Astrocyte (in vitro differentiated cells and primary cell): ENCODE results near the gene TEX19. TPM values are rescaled to one million over a fixed set of nuclear protein-coding genes. Genes with fewer than 3 reads are reported as not detected.

ENCODE experiments used
- DNase-seq: peaks from one replicate; pipeline ENCODE4 v3.0.0-alpha.2; 2010; ENCODE audit warnings: low read depth
- FAIRE-seq: peaks from 2 replicates; lab custom pipeline; 2011; peaks lifted over from hg19 to GRCh38; lab: Jason Lieb, UNC
- H2AFZ ChIP-seq: 2 replicates; pipeline ENCODE4 v1.6.0; 2012; ENCODE audit warnings: low read depth, low read length, inconsistent platforms
- H3K27ac ChIP-seq: 2 replicates; pipeline ENCODE4 v1.5.1; 2011; ENCODE audit warnings: low read depth, low read length, inconsistent platforms
- H3K27me3 ChIP-seq: 2 replicates; pipeline ENCODE4 v1.6.0; 2011; ENCODE audit warnings: low read length, inconsistent platforms; ENCODE audit not compliant: insufficient read depth
- H3K36me3 ChIP-seq: 2 replicates; pipeline ENCODE4 v1.5.1; 2011; ENCODE audit warnings: low read length, inconsistent platforms; ENCODE audit not compliant: insufficient read depth
- H3K4me1 ChIP-seq: 2 replicates; pipeline ENCODE4 v1.5.1; 2011; ENCODE audit warnings: low read length, inconsistent platforms; ENCODE audit not compliant: insufficient read depth
- H3K4me2 ChIP-seq: 2 replicates; pipeline ENCODE4 v1.6.0; 2012; ENCODE audit warnings: low read length, inconsistent platforms
- H3K4me3 ChIP-seq: 2 replicates; pipeline ENCODE4 v1.5.1; 2011; ENCODE audit warnings: low read depth, mild to moderate bottlenecking, low read length, inconsistent platforms; ENCODE audit not compliant: insufficient read depth
- H3K79me2 ChIP-seq: 2 replicates; pipeline ENCODE4 v1.6.0; 2012; ENCODE audit warnings: mild to moderate bottlenecking, low read length, inconsistent platforms; ENCODE audit not compliant: insufficient read depth
- H3K9ac ChIP-seq: 2 replicates; pipeline ENCODE4 v1.6.0; 2012; ENCODE audit warnings: mild to moderate bottlenecking, low read length, inconsistent platforms
- H3K9me3 ChIP-seq: 2 replicates; pipeline ENCODE4 v1.5.1; 2012; ENCODE audit warnings: low read depth, mild to moderate bottlenecking, low read length, inconsistent platforms; ENCODE audit not compliant: insufficient read depth
- H4K20me1 ChIP-seq: 2 replicates; pipeline ENCODE4 v1.6.0; 2012; ENCODE audit warnings: low read length, inconsistent platforms; ENCODE audit not compliant: insufficient read depth
- H3K27ac Mint-ChIP-seq: one replicate; pipeline ENCODE4 v1.8.0; 2021; ENCODE audit warnings: mild to moderate bottlenecking, mixed read lengths; ENCODE audit not compliant: unreplicated experiment
- H3K27me3 Mint-ChIP-seq: one replicate; pipeline ENCODE4 v1.8.0; 2021; ENCODE audit warnings: low read depth, mixed read lengths; ENCODE audit not compliant: unreplicated experiment
- H3K36me3 Mint-ChIP-seq: one replicate; pipeline ENCODE4 v1.8.0; 2021; ENCODE audit warnings: low read depth, mixed read lengths; ENCODE audit not compliant: unreplicated experiment
- H3K4me1 Mint-ChIP-seq: one replicate; pipeline ENCODE4 v1.8.0; 2021; ENCODE audit warnings: low read depth, mixed read lengths; ENCODE audit not compliant: unreplicated experiment
- H3K4me3 Mint-ChIP-seq: one replicate; pipeline ENCODE4 v1.8.0; 2021; ENCODE audit warnings: mild to moderate bottlenecking, moderate library complexity, mixed read lengths; ENCODE audit not compliant: unreplicated experiment
- H3K9me3 Mint-ChIP-seq: one replicate; pipeline ENCODE4 v1.8.0; 2021; ENCODE audit warnings: mild to moderate bottlenecking, mixed read lengths; ENCODE audit not compliant: unreplicated experiment
- EZH2 ChIP-seq: IDR thresholded peaks from 2 replicates; pipeline ENCODE4 v1.6.1; 2012; ENCODE audit warnings: mild to moderate bottlenecking, low read length, inconsistent platforms; ENCODE audit not compliant: insufficient read depth
- total RNA-seq: library from RNA; stranded (reverse); gene quantifications from 2 replicates; pipeline ENCODE4 v1.2.1, GENCODE V29; 2021
- TF ChIP-seq, protein P1 (sequence below): IDR thresholded peaks from 2 replicates; pipeline ENCODE4 v1.5.1; 2011; ENCODE audit warnings: low read depth, mild to moderate bottlenecking, inconsistent platforms, low read length, moderate library complexity; ENCODE audit not compliant: insufficient read depth

The TEX19 gene
- total RNA-seq, 1 donor from 2014 or later = not detected

DNA sequence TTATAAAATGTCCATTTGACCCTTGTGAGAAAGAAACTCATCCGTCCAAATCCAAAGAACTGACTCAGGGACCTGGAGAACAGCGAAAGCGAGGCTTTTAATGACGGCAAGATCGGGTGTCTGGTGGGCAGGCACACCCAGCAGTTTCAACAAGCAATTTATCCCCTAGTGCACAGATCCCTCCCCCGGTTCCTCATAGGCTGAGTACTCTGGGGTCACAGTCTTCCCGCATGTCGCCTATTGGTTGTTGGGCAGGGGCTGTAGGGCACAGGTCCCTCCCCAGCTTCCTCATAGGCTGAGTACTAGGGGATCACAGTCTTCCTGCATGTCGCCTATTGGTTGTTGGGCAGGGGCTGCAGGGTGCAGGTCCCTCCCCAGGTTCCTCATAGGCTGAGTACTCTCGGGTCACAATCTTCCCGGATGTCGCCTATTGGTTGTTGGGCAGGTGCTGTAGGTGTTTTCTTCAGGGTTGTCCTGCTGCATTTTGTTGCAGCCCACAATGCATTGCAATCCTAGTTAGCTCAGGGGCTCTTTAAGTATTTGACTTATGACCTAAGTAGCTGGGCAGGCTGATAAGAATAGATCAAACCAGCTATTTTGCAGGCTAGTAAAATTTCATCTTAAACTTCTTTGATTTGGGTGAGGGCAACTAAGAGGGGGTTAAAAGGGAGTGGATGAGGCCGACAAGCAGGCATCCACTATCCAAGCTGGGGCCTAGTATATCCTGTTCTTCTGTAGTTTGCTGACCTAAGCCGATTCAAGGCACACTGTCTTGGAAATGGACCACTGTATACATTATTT is 8.9 kb downstream of the TEX19 start:
- Mint-ChIP-seq H3K27ac (no peak overlapping the region), H3K36me3 (no peaks in the 10 kb centered on the region), H3K9me3 (no peaks in the 10 kb centered on the region), H3K4me1 (peaks cover 2% of the 10 kb centered on the region), H3K27me3 (peaks cover 51% of the 10 kb centered on the region), H3K4me3 (no peak overlapping the region)
- Histone ChIP-seq H3K79me2 (no peaks in the 10 kb centered on the region), H2AFZ (no peak overlapping the region), H3K36me3 (no peaks in the 10 kb centered on the region), H3K9ac (no peak overlapping the region), H3K9me3 (no peaks in the 10 kb centered on the region), H4K20me1 (no peaks in the 10 kb centered on the region), H3K4me3 (no peak overlapping the region), H3K27me3 (peaks cover 32% of the 10 kb centered on the region), H3K4me1 (no peaks in the 10 kb centered on the region), H3K27ac (no peak overlapping the region), H3K4me2 (no peak overlapping the region)
- DNase-seq (no peak), FAIRE-seq (no peak)
- TF ChIP-seq, protein P1, sequence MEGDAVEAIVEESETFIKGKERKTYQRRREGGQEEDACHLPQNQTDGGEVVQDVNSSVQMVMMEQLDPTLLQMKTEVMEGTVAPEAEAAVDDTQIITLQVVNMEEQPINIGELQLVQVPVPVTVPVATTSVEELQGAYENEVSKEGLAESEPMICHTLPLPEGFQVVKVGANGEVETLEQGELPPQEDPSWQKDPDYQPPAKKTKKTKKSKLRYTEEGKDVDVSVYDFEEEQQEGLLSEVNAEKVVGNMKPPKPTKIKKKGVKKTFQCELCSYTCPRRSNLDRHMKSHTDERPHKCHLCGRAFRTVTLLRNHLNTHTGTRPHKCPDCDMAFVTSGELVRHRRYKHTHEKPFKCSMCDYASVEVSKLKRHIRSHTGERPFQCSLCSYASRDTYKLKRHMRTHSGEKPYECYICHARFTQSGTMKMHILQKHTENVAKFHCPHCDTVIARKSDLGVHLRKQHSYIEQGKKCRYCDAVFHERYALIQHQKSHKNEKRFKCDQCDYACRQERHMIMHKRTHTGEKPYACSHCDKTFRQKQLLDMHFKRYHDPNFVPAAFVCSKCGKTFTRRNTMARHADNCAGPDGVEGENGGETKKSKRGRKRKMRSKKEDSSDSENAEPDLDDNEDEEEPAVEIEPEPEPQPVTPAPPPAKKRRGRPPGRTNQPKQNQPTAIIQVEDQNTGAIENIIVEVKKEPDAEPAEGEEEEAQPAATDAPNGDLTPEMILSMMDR = no peak
- no peak for TF ChIP-seq EZH2

- no peaks in the 10 kb centered on the region for H3K79me2 ChIP-seq
- H3K4me3 ChIP-seq = no peak overlapping the region
- no peak overlapping the region for H3K27ac ChIP-seq
- no peak overlapping the region for H3K4me3 Mint-ChIP-seq
- H3K4me1 ChIP-seq = no peaks in the 10 kb centered on the region
- no peak overlapping the region for H3K27ac Mint-ChIP-seq
- H3K36me3 Mint-ChIP-seq = no peaks in the 10 kb centered on the region
- no peak overlapping the region for H2AFZ ChIP-seq
- no peaks in the 10 kb centered on the region for H3K9me3 ChIP-seq
- FAIRE-seq = no peak
- DNase-seq = no peak
- TF ChIP-seq, protein P1 = no peak
- TF ChIP-seq EZH2 = no peak
- peaks cover 36% of the 10 kb centered on the region for H3K27me3 ChIP-seq
- H3K9ac ChIP-seq = no peak overlapping the region
- no peak overlapping the region for H3K4me2 ChIP-seq
- H3K36me3 ChIP-seq = no peaks in the 10 kb centered on the region
- no peaks in the 10 kb centered on the region for H4K20me1 ChIP-seq
- H3K9me3 Mint-ChIP-seq = no peaks in the 10 kb centered on the region
- H3K27me3 Mint-ChIP-seq = peaks cover 49% of the 10 kb centered on the region
- H3K4me1 Mint-ChIP-seq = peaks cover 2% of the 10 kb centered on the region
Measured at GRCh38 chr17:82369211-82369610, 10.2 kb downstream of the TEX19 start.
